GM19099 (cell line): ENCODE results near the gene ALPL.

ENCODE experiments used
- POLR2A ChIP-seq: IDR thresholded peaks from 3 replicates; pipeline ENCODE4 v1.6.1; 2011; ENCODE audit warnings: low read depth; ENCODE audit not compliant: insufficient read length; ENCODE audit errors: extremely low read depth

ALPL gene

DNA sequence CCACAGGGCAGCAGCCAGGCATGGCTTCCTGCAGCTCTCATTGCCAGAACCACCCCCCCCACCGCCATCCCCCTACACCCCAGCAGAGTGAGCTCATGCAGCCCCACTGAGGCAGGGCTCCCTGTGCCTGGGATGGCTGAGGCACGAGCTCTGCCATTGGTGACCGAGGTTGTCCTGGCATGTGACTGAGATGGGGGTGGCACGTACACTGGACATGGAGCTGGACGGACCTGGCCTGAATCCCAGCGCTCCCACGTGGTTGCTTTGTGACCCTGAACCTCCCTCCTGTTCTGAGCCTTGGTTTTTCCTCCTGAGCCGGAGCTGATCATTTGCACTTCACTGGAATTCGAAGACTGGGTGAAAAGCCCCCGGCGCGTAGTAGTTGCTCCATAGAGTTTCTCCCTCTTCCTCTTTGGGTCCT is 28.3 kb downstream of the ALPL start:
- no peak for TF ChIP-seq POLR2A

DNA sequence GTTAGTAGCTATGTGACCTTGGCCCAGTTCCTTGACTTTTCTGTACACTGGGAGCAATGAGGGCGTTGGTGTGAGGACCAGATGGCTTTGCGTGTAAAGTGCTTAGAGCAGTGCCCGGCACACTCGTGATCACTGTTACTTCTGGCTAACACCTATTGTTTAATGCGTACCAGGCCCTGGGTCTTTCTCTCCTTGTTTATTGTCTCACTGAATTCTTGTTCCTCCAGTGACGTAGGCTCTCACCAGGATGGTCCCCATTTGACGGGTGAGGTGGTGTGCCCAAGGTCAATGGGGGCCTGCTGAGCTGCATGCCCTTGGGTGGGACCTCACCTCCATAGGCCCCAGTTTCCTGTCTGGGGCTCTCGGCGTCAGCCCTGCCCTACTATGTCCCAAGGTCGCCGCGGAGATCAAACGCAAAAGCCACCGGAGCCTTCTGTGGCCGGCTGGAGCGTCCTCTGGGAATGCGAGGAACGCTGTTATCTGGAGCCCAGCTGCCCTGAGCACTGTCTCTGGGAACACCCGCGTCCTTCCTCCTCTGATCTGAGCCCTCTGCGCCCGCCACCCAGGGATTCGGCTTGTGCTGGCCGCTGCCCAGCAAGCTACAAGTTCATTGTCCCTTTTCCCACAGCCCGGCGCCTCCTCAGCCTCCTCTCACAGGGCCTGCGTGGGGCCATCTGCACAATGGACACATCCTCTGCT is 28.9 kb downstream of the ALPL start:
- no peak for TF ChIP-seq POLR2A

DNA sequence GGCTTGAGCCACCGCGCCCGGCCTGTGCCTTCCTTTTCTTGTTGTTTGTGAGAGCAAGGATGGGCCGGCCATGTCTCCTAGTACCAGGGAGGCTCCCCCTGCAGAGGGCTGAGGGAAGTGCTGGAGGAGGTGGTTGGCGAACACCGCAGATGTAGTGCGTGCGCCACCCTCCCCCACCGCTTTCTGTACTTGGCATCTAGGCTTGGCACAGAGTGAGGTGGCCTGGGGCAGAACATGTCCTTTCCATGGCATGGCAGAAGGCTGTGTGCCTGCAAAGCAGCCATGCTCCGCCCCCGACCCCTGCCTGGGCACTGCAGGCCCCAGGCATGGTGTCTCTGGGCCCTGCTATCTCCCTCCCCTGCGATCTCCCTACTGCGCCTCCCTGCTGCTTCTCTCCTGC is 30.7 kb downstream of the ALPL start:
- no peak for TF ChIP-seq POLR2A

DNA sequence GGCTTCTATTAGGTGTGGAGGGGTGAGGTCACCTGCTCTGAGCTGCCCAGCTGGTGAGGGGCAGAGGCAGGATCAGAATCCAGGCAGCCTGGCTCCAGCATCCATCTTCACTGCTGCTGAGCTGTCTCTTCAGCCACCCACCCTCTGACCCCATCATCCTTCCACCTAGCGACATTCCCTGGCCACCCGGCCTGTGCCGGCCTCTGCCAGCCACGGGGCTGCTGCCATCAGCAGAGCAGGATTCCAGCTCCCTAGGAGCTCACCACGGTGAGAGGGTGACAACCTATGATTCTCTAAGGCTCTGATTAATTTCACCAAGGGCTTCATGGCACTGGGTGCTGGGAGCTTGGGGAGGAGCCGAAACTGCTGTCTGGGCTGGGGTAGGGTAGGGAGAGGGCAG is 32.1 kb downstream of the ALPL start:
- no peak for TF ChIP-seq POLR2A

DNA sequence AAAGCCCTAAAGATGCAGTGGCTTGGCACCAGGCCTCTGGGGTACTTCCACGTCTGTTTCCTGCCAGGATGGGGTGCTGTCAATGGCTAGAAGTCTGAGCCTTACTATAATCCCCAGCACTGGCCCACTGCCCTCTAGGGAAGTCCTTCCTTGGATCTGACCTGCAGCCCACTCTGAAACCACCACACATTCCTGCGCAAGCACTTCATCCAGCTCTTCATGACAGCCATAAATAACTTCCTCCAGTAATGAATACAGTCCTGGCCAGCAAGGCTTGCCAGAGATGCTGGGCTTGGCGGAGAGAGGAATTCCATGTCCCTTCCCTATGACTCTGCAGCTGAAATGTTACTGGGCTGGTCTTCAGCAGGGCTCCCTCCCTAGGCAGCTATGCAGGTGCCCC is 32.6 kb downstream of the ALPL start:
- no peak for TF ChIP-seq POLR2A

DNA sequence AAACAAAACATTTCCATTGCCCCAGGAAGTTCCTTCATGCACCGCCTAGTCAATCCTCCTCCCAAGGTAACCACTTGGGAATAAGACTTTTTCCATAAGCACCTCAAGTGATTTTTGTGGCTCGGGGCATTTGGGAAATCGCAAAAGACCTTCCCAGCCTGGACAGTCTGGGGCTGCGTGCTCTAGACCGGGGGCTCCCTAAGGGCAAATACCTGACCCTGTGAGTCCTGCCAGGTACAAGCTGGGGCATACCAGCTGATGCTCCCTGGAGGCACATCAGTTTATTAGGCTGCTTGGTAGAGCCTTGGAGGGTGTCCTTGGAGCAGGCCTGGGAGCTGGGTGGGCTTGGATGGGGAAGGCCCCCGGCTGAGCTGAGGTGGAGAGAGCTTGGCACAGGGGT is 34.4 kb downstream of the ALPL start:
- no peak for TF ChIP-seq POLR2A

DNA sequence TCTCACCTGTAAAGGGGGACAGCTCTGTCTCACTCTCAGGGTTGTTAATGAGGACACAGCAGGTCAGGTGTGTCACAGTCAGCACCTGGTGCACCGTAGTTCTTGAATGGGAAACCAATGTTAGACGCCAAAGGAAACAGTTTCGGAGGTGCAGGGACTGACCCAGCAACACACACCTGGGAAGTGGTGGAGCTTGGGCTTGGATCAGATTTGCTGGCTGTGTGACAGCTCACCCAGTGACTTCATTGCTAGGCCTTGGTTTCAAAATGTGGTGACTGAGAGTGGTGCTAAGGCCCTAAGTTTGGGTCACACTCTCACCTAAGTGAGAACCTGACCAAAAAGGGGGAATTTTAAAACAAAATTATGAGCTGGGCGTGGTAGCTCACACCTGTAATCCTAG is 34.9 kb downstream of the ALPL start:
- no peak for TF ChIP-seq POLR2A

DNA sequence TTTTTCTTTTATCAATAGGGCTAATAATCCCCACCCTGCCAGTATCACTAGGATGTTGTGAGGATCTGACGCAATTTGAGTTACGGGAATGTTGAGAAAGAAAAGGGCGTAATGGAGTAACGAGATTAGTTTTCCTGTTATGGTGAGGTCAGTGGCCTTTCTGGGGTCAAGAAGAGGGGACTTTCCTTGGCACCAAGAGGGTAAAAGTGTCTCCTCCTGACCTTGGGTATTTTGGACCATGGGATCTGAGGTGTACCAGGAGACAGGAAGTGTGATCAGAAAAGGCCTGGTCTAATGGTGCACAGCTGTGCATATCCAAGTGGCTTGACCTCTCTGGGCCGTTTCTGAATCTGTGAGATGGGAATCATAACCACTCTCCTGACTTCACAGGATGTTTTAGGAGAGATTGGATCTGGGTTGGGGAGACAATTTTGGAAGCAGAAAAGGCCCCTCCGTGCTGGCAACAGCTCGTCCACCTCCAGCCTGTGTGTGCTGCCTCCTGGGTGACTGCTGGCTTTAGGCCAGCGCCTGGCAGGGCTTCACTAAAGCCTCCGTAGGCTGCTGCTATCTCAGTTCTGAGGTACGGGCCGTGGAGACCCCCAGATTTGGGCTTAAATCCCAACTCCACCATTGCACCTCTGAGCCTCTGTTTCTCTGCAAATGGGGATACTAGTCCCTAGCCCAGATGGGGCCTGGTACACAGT is 37.1 kb downstream of the ALPL start:
- no peak for TF ChIP-seq POLR2A

DNA sequence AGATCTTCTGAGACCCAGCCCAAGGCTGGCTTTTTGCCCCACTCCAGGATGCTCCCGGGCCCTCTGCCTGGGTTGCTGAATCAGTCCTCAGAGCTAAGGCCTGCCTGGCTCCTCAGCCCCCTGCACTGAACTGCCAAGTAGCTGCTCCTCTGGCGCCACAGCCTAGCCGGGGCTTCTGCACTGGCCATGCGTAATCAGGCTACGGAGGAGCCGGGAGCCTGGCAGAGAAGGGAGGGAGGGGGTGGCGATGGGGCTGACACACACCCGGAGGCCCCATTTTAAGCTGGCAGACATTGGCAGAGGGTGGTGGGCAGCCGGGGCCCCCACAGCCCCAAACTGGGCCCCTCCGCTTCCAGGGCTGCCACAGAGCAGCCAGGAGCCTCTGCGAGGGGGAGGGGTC is 38.7 kb downstream of the ALPL start:
- no peak for TF ChIP-seq POLR2A

DNA sequence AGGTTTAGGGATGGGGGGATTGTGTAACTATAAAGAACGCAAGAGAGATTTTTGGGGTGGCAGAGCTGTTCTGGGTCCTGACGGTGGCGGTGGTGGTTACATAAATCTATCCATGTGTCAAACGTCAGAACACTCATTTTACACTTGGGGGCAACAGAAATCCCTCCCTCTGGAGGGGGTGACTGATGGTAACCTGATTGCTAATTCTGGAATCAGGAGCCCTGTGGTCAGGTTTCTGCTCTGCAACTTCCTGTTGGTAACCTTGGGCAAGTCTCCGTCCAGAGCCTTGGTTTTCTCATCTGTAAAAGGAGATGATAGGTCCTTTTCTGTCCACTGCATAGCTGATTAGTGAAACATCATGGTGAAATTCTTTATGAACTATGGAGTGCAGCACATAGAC is 40.9 kb downstream of the ALPL start:
- TF ChIP-seq POLR2A: no peak

DNA sequence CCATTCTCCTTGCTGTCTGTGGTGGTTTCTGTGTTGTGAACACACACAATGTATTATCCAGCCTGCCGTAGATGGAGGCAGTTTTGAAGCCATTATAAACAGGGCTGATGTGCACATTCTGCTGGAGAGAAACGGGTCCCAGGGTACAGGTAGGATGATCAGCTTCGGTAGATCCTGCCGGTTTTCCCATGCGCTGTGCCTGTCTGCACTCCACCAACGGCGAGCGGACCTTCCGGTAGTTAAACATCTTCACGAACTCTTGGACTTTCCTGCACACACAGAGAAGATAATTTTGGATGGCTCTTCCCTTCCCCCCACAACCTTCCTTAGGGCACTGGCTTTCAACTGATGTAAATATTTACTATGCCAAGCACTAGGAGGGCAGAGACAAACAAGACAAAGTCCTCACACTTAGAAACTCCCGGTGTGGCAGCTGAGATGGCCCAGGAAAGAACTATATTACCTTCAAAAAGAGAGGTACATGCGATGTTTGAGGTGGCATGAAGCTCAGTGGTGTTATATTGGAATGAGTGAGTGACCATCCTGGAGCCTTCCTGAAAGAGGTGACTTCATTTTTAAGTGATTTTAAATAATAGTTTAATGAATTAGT is 41.7 kb downstream of the ALPL start:
- TF ChIP-seq POLR2A: no peak

DNA sequence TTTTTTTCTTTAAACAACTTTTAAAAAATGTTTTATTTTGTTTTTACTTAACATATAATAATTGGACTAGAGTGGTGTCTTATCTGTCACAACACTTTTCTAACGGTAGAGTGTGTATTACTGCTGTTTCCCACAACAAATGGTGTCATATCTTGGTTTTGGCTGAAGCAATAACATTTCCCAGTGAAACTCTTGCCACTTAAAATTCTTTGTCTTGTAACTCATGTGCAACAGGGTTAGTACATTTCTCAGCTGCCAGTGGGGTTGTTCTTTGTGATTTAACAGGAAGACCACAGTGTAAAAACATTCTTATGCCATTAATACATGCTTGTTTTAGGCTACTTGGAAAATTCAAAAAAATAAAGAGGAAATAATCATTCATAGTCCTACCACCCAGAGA is 43.5 kb downstream of the ALPL start:
- no peak for TF ChIP-seq POLR2A

DNA sequence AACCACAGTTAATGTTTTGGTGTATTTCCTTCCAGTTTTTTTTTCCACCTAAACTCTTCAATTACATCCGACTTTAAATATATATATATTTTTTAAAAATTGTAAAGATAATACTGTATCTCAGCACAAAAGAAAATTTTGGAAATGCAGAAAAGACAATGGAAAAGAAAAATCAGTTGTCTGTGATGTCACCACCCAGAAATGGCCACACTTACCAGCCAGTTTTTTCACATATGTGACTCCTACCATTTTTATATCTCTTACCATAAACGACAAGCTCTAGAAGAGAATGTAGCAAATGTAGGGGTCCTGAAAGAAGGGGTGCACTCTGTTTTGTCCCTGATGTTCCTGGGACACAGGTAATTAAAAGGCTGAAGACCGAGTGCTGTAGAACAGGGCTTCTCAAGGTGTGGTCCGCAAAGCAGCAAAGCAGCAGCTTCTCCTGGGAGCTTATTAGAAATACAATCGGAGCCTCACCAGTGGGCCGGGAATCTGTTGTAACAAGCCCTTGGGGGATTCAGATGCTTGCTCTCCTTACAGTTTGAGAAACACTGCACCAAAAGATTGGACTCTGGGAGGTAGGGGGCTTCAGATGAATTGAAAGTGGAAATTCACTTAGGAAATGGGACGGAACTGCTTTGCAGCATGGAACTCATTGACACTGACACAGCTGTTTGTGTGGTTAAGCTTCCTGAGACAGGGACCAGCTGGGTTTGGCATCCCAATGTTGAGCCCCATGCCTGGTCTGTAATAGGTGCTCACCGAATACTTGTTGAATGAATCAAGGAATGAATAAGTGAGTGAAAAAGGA is 44.1 kb downstream of the ALPL start:
- no peak for TF ChIP-seq POLR2A

DNA sequence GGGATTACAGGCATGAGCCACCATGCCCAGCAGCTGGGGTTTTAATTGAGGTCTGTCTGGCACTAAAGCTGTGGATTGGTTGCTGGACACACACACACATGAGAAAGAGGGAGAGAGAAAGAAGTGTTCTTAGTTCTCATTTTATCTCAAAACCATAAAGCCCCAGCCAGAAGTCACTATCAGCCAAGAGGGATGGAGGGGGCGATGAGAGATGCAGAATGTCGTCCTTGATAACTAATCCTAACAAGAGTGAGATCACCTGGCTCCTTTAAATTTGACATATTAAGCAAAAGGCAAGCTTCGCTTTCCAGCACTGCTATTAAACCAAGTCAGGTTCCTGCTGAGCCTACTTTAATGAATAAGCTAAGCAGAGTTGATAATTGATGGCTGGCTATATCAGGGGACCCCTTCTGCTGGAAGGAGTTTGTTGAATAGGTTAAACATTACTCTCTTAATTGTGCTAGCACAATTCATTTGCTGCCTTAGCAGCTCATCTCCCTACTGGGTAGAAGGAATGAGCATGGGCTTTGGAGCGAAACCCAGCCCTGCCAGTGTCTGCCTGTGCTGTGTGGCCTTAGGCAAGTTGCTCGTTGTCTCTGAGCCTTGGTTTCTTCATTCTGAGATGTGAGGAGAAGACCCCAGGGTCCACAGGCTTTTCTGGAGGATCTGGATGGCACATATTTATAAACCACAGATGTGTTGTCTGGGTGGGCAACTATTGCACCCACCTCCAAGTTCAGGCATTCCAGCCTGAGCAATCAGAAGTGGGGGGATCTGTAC is 50.8 kb downstream of the ALPL start:
- TF ChIP-seq POLR2A: no peak
